OCI-LY7 (cell line): Measurements from ENCODE around the gene CD46. TPM values are rescaled to one million over a fixed set of nuclear protein-coding genes. Genes with fewer than 3 reads are reported as not detected.

ENCODE experiments used
- BruUV-seq: library from RNA; stranded (reverse); fragments of 400-500 nt; replicated peaks from 2 replicates; lab custom pipeline; 2021; lab: Mats Ljungman, UMichigan
- CTCF ChIA-PET: fragments of 300-600 bp; sonication (Branson Sonifier 250); formaldehyde crosslinking; loops from one replicate; lab custom pipeline; 2022; ENCODE audit warnings: antibody characterized with exemption; ENCODE audit not compliant: unreplicated experiment; lab: Charles Lee
- POLR2A ChIA-PET: fragments of 300-600 bp; sonication (Branson Sonifier 250); formaldehyde crosslinking; loops from one replicate; lab custom pipeline; 2022; ENCODE audit warnings: antibody characterized with exemption; lab: Charles Lee
- DNase-seq: peaks from one replicate; pipeline ENCODE4 v3.0.0-alpha.2; 2015; ENCODE audit warnings: low spot score
- H2AFZ ChIP-seq: fragments of 200-600 bp; sonication (generic), shearing (Covaris generic); 2 replicates; pipeline ENCODE4 v1.6.1; 2014; ENCODE audit warnings: mild to moderate bottlenecking, antibody characterized with exemption, low read length, moderate library complexity
- H3K27ac ChIP-seq: fragments of 200-600 bp; sonication (generic); 2 replicates; pipeline ENCODE4 v1.5.1; 2014; ENCODE audit warnings: mixed run types, low read depth, mild to moderate bottlenecking, moderate library complexity, low read length, inconsistent platforms; ENCODE audit not compliant: poor library complexity, severe bottlenecking
- H3K36me3 ChIP-seq: fragments of 200-600 bp; sonication (generic); 2 replicates; pipeline ENCODE4 v1.6.1; 2014; ENCODE audit warnings: mild to moderate bottlenecking, antibody characterized with exemption, low read length, moderate library complexity, mixed read lengths; ENCODE audit not compliant: insufficient read depth
- H3K4me1 ChIP-seq: fragments of 200-600 bp; sonication (generic); 2 replicates; pipeline ENCODE4 v1.5.1; 2014; ENCODE audit warnings: mild to moderate bottlenecking, low read length; ENCODE audit not compliant: insufficient read depth, poor library complexity, severe bottlenecking
- H3K4me2 ChIP-seq: fragments of 200-600 bp; sonication (generic); 2 replicates; pipeline ENCODE4 v1.6.1; 2014; ENCODE audit warnings: mild to moderate bottlenecking, low read length
- H3K4me3 ChIP-seq: fragments of 200-600 bp; sonication (generic); 2 replicates; pipeline ENCODE4 v1.5.1; 2014; ENCODE audit warnings: mild to moderate bottlenecking, low read depth, low read length; ENCODE audit not compliant: poor library complexity, severe bottlenecking
- H3K79me2 ChIP-seq: fragments of 200-600 bp; sonication (generic); 2 replicates; pipeline ENCODE4 v1.6.1; 2016; ENCODE audit warnings: low read depth, mild to moderate bottlenecking, low read length, moderate library complexity, mixed read lengths; ENCODE audit not compliant: insufficient read depth
- H3K9me2 ChIP-seq: fragments of 200-600 bp; sonication (generic); 2 replicates; pipeline ENCODE4 v1.6.1; 2016; ENCODE audit warnings: mild to moderate bottlenecking, low read length, mixed read lengths; ENCODE audit not compliant: insufficient read depth
- H3K9me3 ChIP-seq: fragments of 200-600 bp; sonication (generic); 2 replicates; pipeline ENCODE4 v1.6.1; 2014; ENCODE audit warnings: mild to moderate bottlenecking, mixed run types, low read length, mixed read lengths
- H4K20me1 ChIP-seq: fragments of 200-600 bp; sonication (generic); 2 replicates; pipeline ENCODE4 v1.6.1; 2014; ENCODE audit warnings: mild to moderate bottlenecking, antibody characterized with exemption, low read length, moderate library complexity, mixed read lengths; ENCODE audit not compliant: insufficient read depth
- CTCF ChIP-seq: fragments of 200-600 bp; sonication (generic); conservative IDR thresholded peaks from 2 replicates; pipeline ENCODE4 v1.5.1; 2014; ENCODE audit warnings: mild to moderate bottlenecking, antibody characterized with exemption, low read length, moderate library complexity, mixed read lengths
- EZH2phosphoT487 ChIP-seq: fragments of 200-600 bp; sonication (generic); IDR thresholded peaks from 2 replicates; pipeline ENCODE4 v1.6.1; 2018; ENCODE audit warnings: low read depth, borderline replicate concordance, mild to moderate bottlenecking, mixed run types, antibody characterized with exemption, low read length, moderate library complexity, mixed read lengths
- intact Hi-C: fragments of 100-400 bp; cut with micrococcal nuclease; formaldehyde crosslinking; loops from one replicate; pipeline ENCODE4 v1.10.0; 2022; ENCODE audit not compliant: unreplicated experiment
- total RNA-seq, 2 experiments: library from RNA; depleted of rRNA in 1 of 2; stranded (reverse); fragments of >200 nt in 1 of 2; shearing (Covaris generic) in 1 of 2; gene quantifications; 2 replicates each; pipeline ENCODE4 v1.2.3, GENCODE V29; 2014 to 2022

The CD46 gene
- total RNA-seq, 2 experiments from 2014 or later = 83.2 to 83.8 TPM

GRCh38 chr1:207789386-207789785 is 37.5 kb downstream of the CD46 start:
- no peaks in the 10 kb centered on the region for H3K4me1 ChIP-seq
- intact Hi-C loops = no loop called here
- DNase-seq = no peak
- no TSS peak for BruUV-seq
- no peaks in the 10 kb centered on the region for H3K9me2 ChIP-seq
- TF ChIP-seq EZH2phosphoT487 = no peak
- TF ChIP-seq CTCF = no peak
- ChIA-PET POLR2A (interaction anchor here (0.6 to 0.7 kb wide), 3 partner anchors 33 to 1132 kb away, joined by 3 to 5 read pairs (median 3); no protein-coding TSS in a partner anchor), CTCF (no interaction called here)
- peaks cover 94% of the 10 kb centered on the region for H3K36me3 ChIP-seq
- no peak overlapping the region for H3K27ac ChIP-seq
- peaks cover 2% of the 10 kb centered on the region; the same call in 1 of the 2 replicates for H3K9me3 ChIP-seq
- H3K4me2 ChIP-seq = no peak overlapping the region
- H2AFZ ChIP-seq = no peak overlapping the region
- no peaks in the 10 kb centered on the region for H3K79me2 ChIP-seq
- H4K20me1 ChIP-seq = peaks cover 1% of the 10 kb centered on the region; the same call in 1 of the 2 replicates
- no peak overlapping the region for H3K4me3 ChIP-seq

GRCh38 chr1:207789792-207790787 is 38.2 kb downstream of the CD46 start:
- Histone ChIP-seq H3K79me2 (no peaks in the 10 kb centered on the region), H3K4me2 (no peak overlapping the region), H2AFZ (no peak overlapping the region), H3K9me2 (no peaks in the 10 kb centered on the region), H3K4me1 (no peaks in the 10 kb centered on the region), H3K36me3 (peaks cover 93% of the 10 kb centered on the region), H3K9me3 (no peaks in the 10 kb centered on the region), H3K27ac (no peak overlapping the region), H3K4me3 (no peak overlapping the region), H4K20me1 (peaks cover 5% of the 10 kb centered on the region; the same call in 1 of the 2 replicates)
- no peak for DNase-seq
- TF ChIP-seq CTCF = no peak
- intact Hi-C loops = no loop called here
- no TSS peak for BruUV-seq
- POLR2A ChIA-PET = interaction anchor here (0.6 to 0.7 kb wide), 3 partner anchors 34 to 1132 kb away, joined by 3 to 5 read pairs (median 3); no protein-coding TSS in a partner anchor
- CTCF ChIA-PET = interaction anchor here (0.9 kb wide), 1 partner anchor 95 kb away, joined by 3 read pairs; no protein-coding TSS in a partner anchor
